AG20443 (cell line): ENCODE data around the gene PLCB1.

Experiments used
- DNase-seq: peaks from one replicate; pipeline ENCODE4 v3.0.0; 2012; ENCODE audit warnings: low spot score, mixed read lengths

PLCB1 gene

DNA sequence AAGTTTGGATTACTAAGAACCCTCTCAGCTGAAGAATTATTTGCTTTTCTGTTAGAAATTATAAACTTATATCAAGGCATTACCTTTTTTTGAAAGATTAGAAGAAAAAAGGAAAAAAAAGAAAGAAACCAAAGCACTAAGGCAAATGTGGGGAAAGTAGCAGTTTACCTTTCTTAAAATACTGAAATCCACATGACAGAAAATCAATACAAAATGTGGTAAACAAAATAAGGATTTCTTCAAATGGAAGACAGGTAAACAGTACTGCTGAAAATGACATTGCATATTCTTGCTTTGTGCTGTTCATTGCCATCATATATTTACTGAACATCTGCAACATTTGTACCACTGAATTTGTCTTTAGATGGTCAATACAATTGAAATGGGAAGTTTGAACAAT is 525.6 kb downstream of the PLCB1 start:
- no peak for DNase-seq

DNA sequence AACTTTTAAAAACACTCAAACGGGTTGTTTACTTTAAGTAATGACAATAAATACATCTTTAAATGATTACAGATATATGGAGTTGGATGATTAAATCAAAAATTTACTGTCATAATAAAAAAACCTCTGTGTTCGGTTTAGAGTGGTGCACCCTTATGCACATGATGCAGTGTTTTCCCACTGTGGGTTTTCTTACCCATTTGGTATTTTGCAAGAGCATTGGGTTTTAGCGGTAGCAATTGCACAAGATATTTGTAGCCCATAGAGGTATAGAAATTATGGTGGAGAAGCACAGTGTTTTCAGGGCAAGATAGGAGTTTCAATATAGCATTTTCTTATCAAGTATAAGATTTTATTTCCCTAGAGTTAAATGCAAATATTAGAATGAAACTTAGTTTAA is 526.0 kb downstream of the PLCB1 start:
- no peak for DNase-seq

DNA sequence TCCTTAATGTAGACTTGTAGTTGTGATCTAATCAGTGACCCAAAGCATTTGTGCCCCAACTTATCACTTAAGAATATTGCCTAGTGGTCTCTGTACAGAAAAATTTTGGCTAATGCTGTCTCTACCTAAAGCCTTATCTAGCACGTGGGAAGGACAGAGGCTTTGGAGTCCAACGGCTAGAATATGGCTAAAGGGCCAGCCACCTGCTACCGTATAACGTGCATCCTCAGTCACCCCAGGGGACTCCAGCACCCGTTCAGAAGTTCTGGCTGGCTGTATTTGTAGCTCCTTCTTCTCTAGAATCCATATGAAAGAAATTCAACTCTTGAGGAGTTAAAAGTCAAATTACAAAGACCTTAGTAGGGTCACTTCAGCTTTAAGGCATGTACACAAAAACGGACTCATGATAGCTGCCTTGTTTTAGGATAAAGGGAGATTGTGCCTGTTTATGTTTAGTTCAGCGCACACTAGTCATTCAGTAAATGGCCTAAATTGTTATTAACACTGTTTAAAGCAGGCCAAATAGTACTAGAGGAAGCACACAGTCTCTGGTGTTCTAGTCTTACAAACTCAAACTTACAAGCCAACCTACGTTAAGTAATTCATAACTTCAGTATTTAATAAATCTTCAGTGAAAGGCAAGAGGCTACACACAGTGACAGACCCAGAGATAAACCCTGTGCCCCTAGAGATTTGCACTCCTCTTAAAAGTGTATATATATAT is 529.3 kb downstream of the PLCB1 start:
- no peak for DNase-seq

DNA sequence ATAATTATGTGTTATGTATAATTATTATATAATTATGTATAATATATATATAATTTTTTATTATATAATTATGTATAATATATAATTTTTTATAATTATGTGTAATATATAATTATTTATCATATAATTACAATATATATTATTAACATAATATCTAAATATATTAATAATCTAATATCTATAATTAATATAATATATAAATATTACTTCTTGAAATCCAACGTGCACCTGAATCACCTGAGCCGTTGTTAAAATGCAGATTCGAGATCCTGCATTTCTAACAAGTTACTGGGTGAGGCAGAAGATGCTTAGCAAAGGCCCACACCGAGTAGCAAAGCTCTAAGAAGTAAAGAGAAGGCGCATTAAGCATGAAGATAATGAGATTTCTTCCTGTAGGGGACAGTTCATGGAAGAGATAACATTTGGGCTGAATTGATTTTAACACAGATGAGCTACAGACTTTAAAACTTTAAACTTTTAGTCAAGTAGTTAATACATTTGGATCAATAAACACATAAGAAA is 530.4 kb downstream of the PLCB1 start:
- DNase-seq: no peak

DNA sequence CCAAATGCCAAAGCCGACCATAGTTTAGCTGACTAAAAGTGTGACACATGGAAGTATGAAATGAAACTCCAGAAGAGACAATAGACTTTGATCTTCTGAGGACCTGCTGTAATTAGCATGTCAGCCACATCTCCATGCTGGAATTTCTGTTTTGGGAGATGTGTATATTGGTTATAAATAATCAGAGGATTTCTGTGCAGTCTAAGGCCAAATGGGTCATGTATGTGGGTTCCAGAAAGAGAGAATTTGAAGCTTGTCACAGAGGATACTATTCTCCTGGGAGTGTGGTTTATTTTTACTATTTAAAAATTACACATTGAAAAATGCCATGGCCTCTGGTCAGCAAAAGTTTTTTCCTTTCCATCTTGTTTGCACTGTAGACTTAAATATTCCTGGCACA is 531.4 kb downstream of the PLCB1 start:
- DNase-seq: no peak

DNA sequence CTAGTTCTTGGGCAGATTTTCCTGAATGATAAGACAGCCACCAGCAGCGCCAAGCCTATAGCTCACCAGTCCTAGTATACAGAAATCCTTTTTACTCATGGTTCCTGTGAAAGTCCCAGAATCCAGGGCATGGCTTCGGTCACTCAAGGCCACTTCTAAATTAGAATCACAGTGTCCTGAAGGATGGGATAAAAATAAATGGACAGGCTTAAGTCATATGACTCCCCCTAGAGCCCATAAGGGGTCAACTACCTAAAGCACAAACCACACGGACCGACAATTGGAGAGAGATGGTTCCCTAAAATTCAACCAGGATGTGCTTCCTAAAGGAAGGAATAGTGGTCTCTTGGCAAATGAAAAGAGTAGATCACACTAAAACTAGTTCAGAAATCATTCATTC is 532.7 kb downstream of the PLCB1 start:
- no peak for DNase-seq

DNA sequence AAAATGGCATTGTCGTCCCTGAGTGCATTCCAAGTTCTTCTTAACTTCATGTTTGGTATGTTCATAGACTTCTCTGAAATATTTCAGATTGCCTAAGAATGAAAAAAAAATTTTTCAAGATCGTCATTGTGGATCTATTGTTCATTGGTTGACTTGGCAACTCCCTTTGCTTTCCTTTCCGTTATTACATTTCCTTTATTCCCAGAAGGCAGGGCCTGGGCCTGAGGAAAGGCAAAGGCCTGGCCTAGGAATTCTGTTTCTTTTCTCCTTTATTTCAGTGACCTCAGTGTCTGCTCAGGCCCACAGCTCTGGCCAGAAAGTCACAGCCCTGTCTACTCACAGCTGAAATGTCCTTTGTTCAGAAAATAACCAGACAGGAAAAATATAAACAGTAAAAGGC is 535.2 kb downstream of the PLCB1 start:
- no peak for DNase-seq

DNA sequence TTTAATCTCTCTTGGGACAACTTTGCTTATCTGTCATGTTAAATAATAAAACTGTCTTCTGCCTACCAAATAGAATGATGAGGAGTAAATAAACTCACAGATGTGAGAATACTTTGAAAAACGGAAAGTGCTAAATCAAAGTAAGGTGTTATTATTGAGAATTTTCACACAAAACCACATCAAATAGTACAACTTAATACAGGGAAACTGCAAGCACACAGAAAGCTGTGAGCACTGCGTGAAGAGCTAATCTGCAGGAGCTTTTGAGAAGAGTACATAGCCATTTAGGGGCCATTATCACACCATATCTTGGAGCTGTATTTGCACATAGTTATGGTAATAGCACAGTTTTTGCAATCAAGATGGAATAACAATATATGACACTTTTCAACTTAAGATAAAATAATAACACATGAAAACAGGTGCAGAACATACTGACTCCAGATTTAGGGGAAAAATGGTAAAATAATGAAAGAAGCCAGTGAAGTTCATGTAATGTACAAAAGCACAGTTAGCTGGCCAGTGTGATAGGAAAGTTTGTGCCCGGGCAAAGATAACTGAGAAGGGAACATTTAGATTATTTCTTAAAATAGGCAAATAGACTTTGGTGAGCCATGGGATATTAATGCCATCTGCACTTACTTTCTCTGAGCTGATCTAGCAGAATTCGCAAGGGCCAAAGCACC is 538.3 kb downstream of the PLCB1 start:
- no peak for DNase-seq

DNA sequence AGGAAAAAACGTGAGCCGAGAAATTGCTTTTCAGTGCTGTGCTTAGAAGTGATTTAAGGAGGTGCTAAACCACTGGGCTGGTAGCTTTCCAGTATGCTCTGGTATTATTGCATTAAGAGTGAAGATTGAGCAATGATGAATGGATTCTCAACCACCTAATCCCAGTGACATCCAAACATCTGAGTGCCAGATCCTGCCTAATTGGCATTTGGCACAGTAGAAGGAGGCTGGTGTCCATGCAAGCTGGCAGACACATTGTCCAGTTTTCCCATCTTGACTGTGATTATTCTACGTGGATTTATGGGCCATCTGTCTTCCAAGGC is 538.8 kb downstream of the PLCB1 start:
- peak; percentile 71 for DNase-seq

DNA sequence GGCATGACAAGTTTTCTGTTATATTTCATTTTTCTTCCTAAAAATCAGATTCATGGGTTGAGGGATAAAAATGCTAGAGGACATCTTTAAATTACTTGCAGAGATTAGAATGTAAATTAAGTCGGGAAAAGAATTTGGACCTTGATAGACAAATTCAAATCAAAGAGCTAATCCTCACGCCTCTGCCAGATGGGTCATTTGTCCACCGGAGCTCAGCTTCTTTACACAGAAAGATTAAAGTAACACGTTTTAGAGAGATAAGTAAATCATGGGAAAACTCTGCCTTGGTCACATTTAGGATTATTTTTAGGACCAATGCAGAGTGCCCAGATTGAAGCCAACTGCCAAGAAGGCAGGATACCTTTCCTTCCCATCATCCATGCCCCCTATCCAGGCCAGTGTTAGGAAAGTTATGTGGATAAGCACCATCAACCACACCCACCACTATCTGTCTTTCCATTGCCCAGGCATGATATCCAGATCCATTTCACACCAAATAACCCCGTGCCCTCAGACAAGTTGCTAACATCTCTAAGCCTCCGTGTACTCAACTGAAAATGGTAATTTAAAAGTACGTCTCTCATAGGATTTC is 539.4 kb downstream of the PLCB1 start:
- DNase-seq: no peak

DNA sequence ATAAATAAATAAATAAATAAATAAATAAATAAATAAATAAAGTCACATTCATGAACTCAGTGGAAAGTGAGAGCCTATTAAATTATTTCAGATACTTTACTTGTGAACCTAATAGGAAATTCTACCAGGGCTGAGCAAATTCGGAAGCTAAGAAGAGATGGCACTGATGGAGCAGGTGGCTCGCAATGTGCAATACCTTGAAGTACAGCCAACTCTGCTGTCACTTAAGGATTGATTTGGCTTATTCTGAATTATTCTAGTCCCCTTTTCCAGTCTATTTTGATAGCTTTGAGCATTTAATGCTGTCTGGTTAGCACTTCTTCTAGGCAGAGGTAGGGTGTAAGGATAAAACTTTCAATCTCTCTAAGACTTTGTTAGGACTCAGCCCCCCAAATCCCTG is 541.0 kb downstream of the PLCB1 start:
- no peak for DNase-seq

DNA sequence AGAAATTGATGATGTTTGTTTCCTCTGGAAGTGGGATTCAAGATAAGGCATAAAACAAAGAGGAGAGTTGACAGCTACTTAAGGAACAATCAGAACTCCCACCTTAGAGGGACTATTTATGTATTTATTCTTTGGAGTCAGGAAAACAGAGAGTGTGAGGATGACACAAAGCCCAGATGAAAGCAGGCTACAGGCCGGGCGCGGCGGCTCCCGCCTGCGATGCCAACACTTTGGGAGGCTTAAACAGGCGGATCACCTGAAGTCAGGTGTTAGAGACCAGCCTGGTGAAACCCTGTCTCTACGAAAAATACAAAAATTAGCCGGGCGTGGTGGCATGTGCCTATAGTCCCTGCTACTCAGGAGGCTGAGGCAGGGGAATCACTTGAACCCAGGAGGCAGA is 543.8 kb downstream of the PLCB1 start:
- no peak for DNase-seq

DNA sequence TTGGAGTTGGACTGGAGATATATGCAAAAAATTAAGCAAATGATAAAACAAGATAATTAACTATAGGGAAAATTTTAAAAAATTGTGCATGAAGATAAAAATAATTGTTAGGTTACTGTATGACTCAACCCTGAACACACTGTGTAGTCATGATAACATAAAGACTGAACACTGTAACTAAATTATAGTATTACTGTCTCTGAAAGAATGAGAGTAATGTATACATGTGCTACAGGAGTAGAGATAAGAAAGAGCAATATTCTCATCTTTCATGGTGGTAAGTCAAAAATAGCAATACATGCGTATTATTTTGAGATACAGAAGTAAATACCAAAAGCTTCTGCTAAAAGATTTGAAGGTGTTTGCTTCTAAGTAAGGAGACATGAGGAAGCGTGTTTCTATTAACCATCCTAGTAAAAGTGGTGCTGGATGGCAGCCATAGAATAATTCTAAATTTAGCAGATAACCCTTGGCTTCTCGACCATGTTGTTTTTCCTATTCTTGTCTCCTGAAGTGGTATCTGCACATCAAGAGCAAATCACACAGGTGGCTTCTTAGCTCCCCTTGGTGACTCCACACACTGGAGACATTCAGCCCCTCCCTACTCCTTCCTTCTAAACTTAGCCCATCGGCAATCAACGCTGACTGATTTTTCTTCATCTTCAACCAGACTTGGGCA is 546.2 kb downstream of the PLCB1 start:
- DNase-seq: no peak

DNA sequence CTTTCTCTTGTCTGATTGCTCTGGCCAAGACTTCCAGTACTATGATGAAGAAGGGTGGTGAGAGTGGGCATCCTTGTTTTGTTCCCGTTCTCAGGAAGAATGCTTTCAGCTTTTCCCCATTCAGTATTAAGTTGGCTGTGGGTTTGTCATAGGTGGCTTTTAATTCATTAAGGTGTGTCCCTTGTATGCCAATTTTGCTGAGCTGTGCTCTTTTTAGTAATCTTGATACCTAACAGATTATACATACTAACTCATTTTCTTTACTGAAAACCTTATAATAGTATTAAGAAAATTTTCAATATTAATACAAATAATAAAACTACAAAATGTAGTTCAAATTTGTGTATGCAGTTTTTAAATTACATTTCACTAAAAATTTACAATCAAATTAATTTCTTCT is 557.3 kb downstream of the PLCB1 start:
- DNase-seq: no peak

DNA sequence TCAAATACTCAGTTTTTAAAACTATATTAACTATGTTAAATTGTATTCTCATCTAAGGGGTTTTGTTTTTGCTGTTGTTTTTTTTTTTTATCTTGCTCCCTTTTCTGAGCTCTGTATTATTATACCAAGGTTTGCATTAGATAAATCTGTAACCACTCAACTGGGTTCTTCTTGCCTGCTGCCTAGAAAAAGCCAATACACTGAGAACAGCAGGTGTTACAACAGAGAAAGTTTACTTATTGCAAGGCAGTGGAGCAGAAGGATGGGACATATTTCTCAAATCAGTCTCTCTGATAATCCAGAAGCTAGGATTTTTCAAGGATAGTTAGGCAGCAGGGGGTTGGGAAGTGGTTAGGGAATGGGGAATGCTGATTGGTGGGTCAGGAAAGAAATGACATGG is 558.0 kb downstream of the PLCB1 start:
- DNase-seq: no peak

DNA sequence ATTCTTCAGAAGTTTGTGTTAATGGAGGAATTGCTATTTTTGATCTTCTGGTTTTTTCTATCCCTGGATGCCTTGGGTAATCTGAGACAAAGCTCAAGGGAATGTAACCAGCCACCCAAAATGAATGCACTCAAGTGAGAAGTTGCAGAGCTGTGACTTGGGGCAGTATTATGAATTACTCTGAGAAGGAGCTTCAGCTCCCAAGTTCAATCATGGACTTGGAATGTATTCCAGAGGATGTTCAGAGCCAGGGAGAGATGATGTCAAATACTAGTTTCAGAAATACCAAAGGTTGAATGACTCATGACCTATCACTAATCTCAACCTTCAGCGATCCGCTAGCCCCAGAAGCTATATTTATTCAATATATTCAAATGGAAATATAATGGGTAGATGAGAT is 561.6 kb downstream of the PLCB1 start:
- DNase-seq: peak; percentile 71

DNA sequence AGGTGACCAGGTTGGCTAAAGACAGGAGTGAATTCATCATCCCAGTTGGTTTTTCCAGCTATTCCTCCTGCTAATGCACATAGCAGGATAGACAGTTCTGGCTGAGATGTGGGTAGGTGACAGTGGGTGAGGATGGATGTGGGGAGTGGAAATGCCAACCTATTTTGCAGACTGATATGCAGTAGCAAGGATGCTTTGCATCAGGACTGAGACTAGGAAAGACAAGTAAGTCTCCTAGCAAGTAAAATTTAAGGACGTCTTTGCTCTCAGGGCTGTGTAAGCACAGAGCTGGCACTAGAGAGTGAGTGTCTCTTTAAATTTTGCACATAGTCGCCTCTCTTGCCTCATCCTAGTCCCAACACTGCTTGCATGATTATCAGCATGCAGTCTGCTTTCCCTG is 568.7 kb downstream of the PLCB1 start:
- no peak for DNase-seq

DNA sequence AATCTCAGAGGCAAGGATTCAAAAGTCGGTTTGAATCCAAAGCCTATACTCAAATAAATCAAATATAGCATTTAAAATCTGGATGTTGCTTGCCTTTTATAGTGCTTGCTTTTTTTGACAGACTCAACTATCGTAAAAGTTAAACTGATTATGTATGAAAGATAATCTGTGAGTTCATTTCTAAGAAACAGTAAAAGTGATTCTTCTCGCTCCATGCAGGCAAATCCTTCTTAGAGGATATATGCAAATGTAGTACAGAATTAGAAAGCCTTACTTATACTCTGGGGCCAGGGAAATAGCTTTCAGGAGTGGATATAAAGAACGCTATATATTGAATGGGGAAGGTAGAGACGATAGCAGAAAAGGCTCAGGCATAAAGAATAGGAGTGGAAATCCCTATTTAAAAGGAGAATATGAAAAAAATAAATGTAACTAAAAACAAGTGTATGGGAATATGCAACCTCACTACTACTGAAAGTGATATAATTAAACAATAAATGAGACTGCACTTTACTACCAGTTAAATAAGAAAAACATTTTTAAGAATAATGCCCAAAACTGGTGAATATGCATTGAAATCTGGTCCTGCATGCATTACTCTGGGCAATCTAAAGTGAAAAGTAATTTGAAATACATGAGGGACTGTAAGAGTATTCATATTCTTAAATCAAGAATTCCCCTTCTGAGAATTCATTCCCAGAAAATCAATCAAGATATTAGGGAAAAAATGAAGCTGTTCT is 575.1 kb downstream of the PLCB1 start:
- DNase-seq: no peak

DNA sequence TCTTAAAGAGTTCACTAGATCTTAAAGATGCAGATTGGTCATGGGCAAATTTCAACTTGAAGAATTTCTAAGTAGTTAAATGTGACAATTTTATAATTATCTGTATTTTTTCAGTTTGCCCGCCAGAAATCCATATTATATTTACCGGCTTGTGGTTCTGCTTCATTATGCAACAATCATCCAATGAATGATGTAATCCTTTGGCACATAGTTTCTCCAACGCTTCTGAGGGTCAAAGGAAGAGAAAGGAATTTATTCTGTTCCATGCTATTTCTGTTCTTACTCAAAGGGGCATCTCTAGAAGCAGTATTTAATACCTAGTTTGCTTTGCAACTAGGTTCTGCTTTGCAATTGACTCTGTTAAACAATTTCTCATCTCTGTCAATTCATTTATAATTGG is 577.6 kb downstream of the PLCB1 start:
- DNase-seq: peak; percentile 14

DNA sequence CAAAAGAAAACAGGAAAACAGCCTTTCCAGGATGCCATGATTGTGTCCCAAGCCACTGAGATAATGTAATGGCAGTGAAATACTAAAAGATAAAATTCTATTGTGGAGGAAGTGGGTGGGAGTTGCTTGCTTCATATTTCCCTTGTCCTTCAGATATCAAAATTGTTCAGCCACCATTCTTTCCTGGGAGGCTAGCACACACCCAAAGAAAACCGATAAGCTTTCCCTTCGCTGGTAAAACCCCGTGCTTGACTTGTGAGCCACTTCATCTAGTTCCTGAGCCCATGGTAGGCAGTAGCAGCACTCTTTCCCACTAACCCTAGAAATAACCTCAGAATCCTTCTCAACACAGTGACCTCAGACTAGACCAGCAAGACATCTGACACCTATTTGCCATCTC is 579.4 kb downstream of the PLCB1 start:
- no peak for DNase-seq

DNA sequence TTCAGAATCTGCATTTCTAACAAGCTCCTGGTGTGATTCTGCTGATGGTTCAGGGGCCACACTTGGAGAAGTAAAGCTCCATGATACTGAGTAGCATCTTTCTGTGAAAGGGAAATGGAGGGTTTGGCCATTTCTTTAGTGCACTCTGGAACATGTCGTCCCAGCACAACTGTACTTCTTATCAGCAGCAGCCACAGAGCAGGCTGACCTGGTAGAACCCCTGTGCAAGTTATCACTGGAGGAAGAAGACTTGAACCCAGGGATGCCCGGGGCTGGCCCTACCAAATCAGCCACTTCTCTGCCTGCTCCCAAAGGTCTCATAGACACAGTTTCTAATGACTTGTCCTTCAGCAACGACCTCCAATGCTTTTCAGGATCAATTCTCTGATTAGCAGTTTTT is 582.1 kb downstream of the PLCB1 start:
- DNase-seq: no peak

DNA sequence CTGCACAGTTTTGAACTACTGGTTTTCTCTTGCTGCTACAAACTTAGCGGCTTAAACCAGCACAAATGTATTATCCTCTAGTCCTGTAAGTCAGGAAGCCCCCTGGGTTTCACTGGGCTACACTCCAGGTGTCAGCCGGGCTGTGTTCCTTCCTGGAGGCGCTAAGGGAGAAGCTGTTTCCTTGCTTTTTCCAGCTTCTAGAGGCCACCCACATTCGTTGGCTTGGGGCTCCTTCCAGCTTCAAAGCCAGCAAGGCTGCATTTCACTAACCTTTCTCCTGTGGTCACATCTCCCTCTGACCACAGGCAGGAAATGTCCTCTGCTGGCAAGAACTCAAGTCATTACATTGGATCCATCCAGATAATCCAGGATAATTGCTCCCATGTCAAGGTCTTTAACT is 586.2 kb downstream of the PLCB1 start:
- no peak for DNase-seq
